H1 (cell line): ENCODE results near the gene ENAH. TPM values are rescaled to one million over a fixed set of nuclear protein-coding genes. Genes with fewer than 3 reads are reported as not detected.

ENCODE experiments used
- CTCF ChIA-PET: fragments of 300-600 bp; sonication (Branson Sonifier 250); formaldehyde crosslinking; loops from one replicate; lab custom pipeline; 2021; ENCODE audit not compliant: partially characterized antibody; lab: Charles Lee
- POLR2A ChIA-PET: fragments of 300-600 bp; sonication (Branson Sonifier 250); formaldehyde crosslinking; loops from one replicate; lab custom pipeline; 2021; ENCODE audit warnings: inconsistent platforms; ENCODE audit not compliant: partially characterized antibody; lab: Charles Lee
- DNase-seq, 2 experiments: peaks; one replicate each; pipeline versions ENCODE4 v3.0.0 to v3.0.0-alpha.2; 2010 to 2022; ENCODE audit warnings: low spot score in 2 of 2, low read depth in 1 of 2, mixed read lengths in 1 of 2
- FAIRE-seq: peaks from 2 replicates; lab custom pipeline; 2011; peaks lifted over from hg19 to GRCh38; lab: Jason Lieb, UNC
- H2AFZ ChIP-seq: 2 replicates; pipeline ENCODE4 v1.8.1; 2012; ENCODE audit warnings: low read length, inconsistent platforms
- H2AK5ac ChIP-seq: 2 replicates; pipeline ENCODE4 v1.6.1; 2013; ENCODE audit warnings: low read depth, low read length
- H2BK120ac ChIP-seq: replicated peaks from 2 replicates; pipeline ENCODE3; 2013; ENCODE audit warnings: low read depth, low read length, inconsistent platforms
- H2BK12ac ChIP-seq: 2 replicates; pipeline ENCODE4 v1.6.1; 2013; ENCODE audit warnings: low read depth, low read length
- H2BK15ac ChIP-seq: 2 replicates; pipeline ENCODE4 v1.6.1; 2013; ENCODE audit warnings: low read length
- H2BK20ac ChIP-seq: 2 replicates; pipeline ENCODE4 v1.6.1; 2013; ENCODE audit warnings: low read length
- H2BK5ac ChIP-seq: 2 replicates; pipeline ENCODE4 v1.6.1; 2013; ENCODE audit warnings: low read depth, low read length
- H3K14ac ChIP-seq: 2 replicates; pipeline ENCODE4 v1.6.1; 2013; ENCODE audit warnings: inconsistent platforms; ENCODE audit not compliant: insufficient read length
- H3K18ac ChIP-seq: 2 replicates; pipeline ENCODE4 v1.6.1; 2013; ENCODE audit warnings: low read length; ENCODE audit errors: extremely low read depth
- H3K23ac ChIP-seq: 2 replicates; pipeline ENCODE4 v1.6.1; 2013; ENCODE audit warnings: inconsistent platforms; ENCODE audit not compliant: insufficient read length
- H3K23me2 ChIP-seq: 2 replicates; pipeline ENCODE4 v1.6.1; 2013; ENCODE audit warnings: low read depth, low read length
- H3K27ac ChIP-seq: 2 replicates; pipeline ENCODE4 v1.6.1; 2011; ENCODE audit warnings: low read depth, low read length, inconsistent platforms
- H3K27me3 ChIP-seq, 4 experiments: replicated peaks in 1 of 4; 1 replicate in 1 of 4; 2 replicates in 3 of 4; pipeline versions ENCODE4 v1.6.1 to v1.8.1; 2011 to 2013; ENCODE audit warnings: low read length in 3 of 4, mild to moderate bottlenecking in 3 of 4, inconsistent platforms in 2 of 4, mixed read lengths in 2 of 4, moderate library complexity in 1 of 4; ENCODE audit not compliant: control insufficient read depth in 3 of 4, insufficient read depth in 3 of 4; ENCODE audit errors: extremely low read depth in 1 of 4
- H3K36me3 ChIP-seq, 4 experiments: 2 replicates each; pipeline versions ENCODE4 v1.6.1 to v1.8.1; 2011 to 2013; ENCODE audit warnings: mild to moderate bottlenecking in 4 of 4, low read length in 3 of 4, moderate library complexity in 2 of 4, control low read depth in 1 of 4, inconsistent platforms in 1 of 4; ENCODE audit not compliant: insufficient read depth in 4 of 4, control insufficient read depth in 2 of 4
- H3K4ac ChIP-seq: replicated peaks from 2 replicates; pipeline ENCODE3; 2013; ENCODE audit warnings: low read length, low read depth, mixed read lengths, inconsistent platforms; ENCODE audit not compliant: insufficient read length
- H3K4me1 ChIP-seq, 4 experiments: replicated peaks in 1 of 4; 1 replicate in 1 of 4; 2 replicates in 3 of 4; pipeline versions ENCODE4 v1.6.1 to v1.8.1; 2011 to 2013; ENCODE audit warnings: low read length in 3 of 4, inconsistent platforms in 2 of 4, mixed read lengths in 1 of 4; ENCODE audit not compliant: insufficient read depth in 4 of 4, control insufficient read depth in 3 of 4
- H3K4me2 ChIP-seq, 2 experiments: 2 replicates each; pipeline versions ENCODE4 v1.6.1 to v1.8.1; 2011 to 2013; ENCODE audit warnings: low read depth in 2 of 2, low read length in 2 of 2, control low read depth in 1 of 2, inconsistent platforms in 1 of 2, mild to moderate bottlenecking in 1 of 2; ENCODE audit not compliant: insufficient read depth in 1 of 2
- H3K4me3 ChIP-seq, 4 experiments: fragments of 200-600, 300-600 bp in 1 of 4; sonication (generic), shearing (Covaris generic), sonication (Bioruptor Twin) in 1 of 4; 2 replicates each; pipeline versions ENCODE4 v1.5.1 to v1.8.1; 2011 to 2016; ENCODE audit warnings: low read length in 4 of 4, low read depth in 3 of 4, control low read depth in 2 of 4, inconsistent platforms in 2 of 4, mild to moderate bottlenecking in 2 of 4, mixed read lengths in 1 of 4, moderate library complexity in 1 of 4; ENCODE audit not compliant: insufficient read depth in 2 of 4; ENCODE audit errors: extremely low read depth in 1 of 4
- H3K56ac ChIP-seq: replicated peaks from 2 replicates; pipeline ENCODE3; 2013; ENCODE audit warnings: low read depth, mild to moderate bottlenecking, mixed read lengths, low read length, inconsistent platforms; ENCODE audit not compliant: insufficient read length
- H3K79me1 ChIP-seq: 2 replicates; pipeline ENCODE4 v1.6.1; 2013; ENCODE audit warnings: low read depth, low read length, control low read depth
- H3K79me2 ChIP-seq, 2 experiments: 2 replicates each; pipeline versions ENCODE4 v1.6.1 to v1.8.1; 2012 to 2013; ENCODE audit warnings: low read length in 2 of 2, mild to moderate bottlenecking in 2 of 2, inconsistent platforms in 1 of 2; ENCODE audit not compliant: insufficient read depth in 2 of 2, control insufficient read depth in 1 of 2
- H3K9ac ChIP-seq, 4 experiments: replicated peaks in 1 of 4; 1 replicate in 1 of 4; 2 replicates in 3 of 4; pipeline versions ENCODE4 v1.6.1 to v1.8.1; 2011 to 2013; ENCODE audit warnings: low read depth in 3 of 4, low read length in 3 of 4, control low read depth in 2 of 4, mild to moderate bottlenecking in 2 of 4, moderate library complexity in 2 of 4, inconsistent platforms in 1 of 4; ENCODE audit errors: extremely low read depth in 1 of 4
- H3K9me3 ChIP-seq, 2 experiments: 2 replicates each; pipeline versions ENCODE4 v1.6.1 to v1.8.1; 2012 to 2013; ENCODE audit warnings: mild to moderate bottlenecking in 2 of 2, moderate library complexity in 2 of 2, control low read depth in 1 of 2, inconsistent platforms in 1 of 2, low read depth in 1 of 2, low read length in 1 of 2, mixed read lengths in 1 of 2; ENCODE audit not compliant: insufficient read depth in 2 of 2
- H4K20me1 ChIP-seq, 2 experiments: replicated peaks in 1 of 2; 2 replicates each; pipeline versions ENCODE3 to v1.8.1; 2011 to 2013; ENCODE audit warnings: inconsistent platforms in 2 of 2, low read length in 2 of 2, mild to moderate bottlenecking in 1 of 2; ENCODE audit not compliant: insufficient read depth in 2 of 2, control insufficient read depth in 1 of 2
- H4K5ac ChIP-seq: 2 replicates; pipeline ENCODE4 v1.6.1; 2013; ENCODE audit warnings: low read length, low read depth, mixed read lengths, inconsistent platforms; ENCODE audit not compliant: insufficient read length
- H4K8ac ChIP-seq: 2 replicates; pipeline ENCODE4 v1.8.0; 2013; ENCODE audit warnings: mild to moderate bottlenecking, moderate library complexity, low read length, inconsistent platforms; ENCODE audit not compliant: insufficient read depth; ENCODE audit errors: extremely low read depth
- H4K91ac ChIP-seq: replicated peaks from 2 replicates; pipeline ENCODE3; 2013; ENCODE audit warnings: low read length, mixed read lengths, inconsistent platforms; ENCODE audit not compliant: insufficient read length
- ATF3 ChIP-seq: IDR thresholded peaks from 2 replicates; pipeline ENCODE4 v1.6.1; 2011; ENCODE audit warnings: low read depth, mild to moderate bottlenecking, low read length; ENCODE audit not compliant: insufficient read depth
- CBX8 ChIP-seq: fragments of 300-800, 300-1000 bp; sonication (generic); IDR thresholded peaks from 2 replicates; pipeline ENCODE4 v1.7.1; 2016; ENCODE audit warnings: low read depth, low read length, borderline replicate concordance
- CHD2 ChIP-seq: IDR thresholded peaks from 2 replicates; pipeline ENCODE4 v1.6.1; 2012; ENCODE audit warnings: low read length, improper control_type of control experiment
- EGR1 ChIP-seq: IDR thresholded peaks from 2 replicates; pipeline ENCODE4 v1.6.1; 2011; ENCODE audit warnings: low read depth, low read length, borderline replicate concordance
- EZH2 ChIP-seq: fragments of 200-600 bp; sonication (generic); IDR thresholded peaks from 2 replicates; pipeline ENCODE4 v1.7.1; 2012; ENCODE audit warnings: low read depth, mild to moderate bottlenecking, moderate library complexity, low read length, inconsistent platforms; ENCODE audit not compliant: severe bottlenecking
- KDM1A ChIP-seq: fragments of 200-600, 300-600 bp; sonication (generic); IDR thresholded peaks from 2 replicates; pipeline ENCODE4 v1.7.1; 2016; ENCODE audit warnings: mild to moderate bottlenecking, low read length, borderline replicate concordance
- KDM4A ChIP-seq: IDR thresholded peaks from one replicate; pipeline ENCODE4 v1.7.1; 2012; ENCODE audit warnings: low read depth, mild to moderate bottlenecking, moderate library complexity, low read length, inconsistent platforms; ENCODE audit not compliant: severe bottlenecking
- KDM5A ChIP-seq: fragments of 200-600 bp; IDR thresholded peaks from 2 replicates; pipeline ENCODE4 v1.7.1; 2012; ENCODE audit warnings: mild to moderate bottlenecking, low read length, inconsistent platforms, mixed read lengths
- NRF1 ChIP-seq: IDR thresholded peaks from 2 replicates; pipeline ENCODE4 v1.6.1; 2011; ENCODE audit warnings: mild to moderate bottlenecking, low read depth, low read length, improper control_type of control experiment
- RNF2 ChIP-seq: fragments of 200-900, 300-1000 bp; sonication (generic); IDR thresholded peaks from 2 replicates; pipeline ENCODE4 v1.7.1; 2016; ENCODE audit warnings: borderline replicate concordance, low read depth, mild to moderate bottlenecking, antibody characterized with exemption, low read length; ENCODE audit not compliant: poor library complexity, severe bottlenecking; ENCODE audit errors: missing control alignments
- SP4 ChIP-seq: IDR thresholded peaks from 2 replicates; pipeline ENCODE4 v1.6.1; 2012; ENCODE audit warnings: low read length, inconsistent platforms
- TAF1 ChIP-seq: IDR thresholded peaks from 2 replicates; pipeline ENCODE4 v1.6.1; 2011; ENCODE audit warnings: mild to moderate bottlenecking, low read depth, low read length
- TEAD4 ChIP-seq: IDR thresholded peaks from 2 replicates; pipeline ENCODE4 v1.6.1; 2012; ENCODE audit warnings: low read depth, low read length, inconsistent platforms, mixed read lengths
- WGBS, 2 experiments: shearing (Covaris generic) in 1 of 2; methylation state at CpG; one replicate each; pipeline versions ENCODE4 v1.1.6 to v1.1.7; 2013 to 2015; ENCODE audit warnings: low lambda C conversion rate in 2 of 2, mixed read lengths in 2 of 2, inconsistent platforms in 1 of 2, low coverage in 1 of 2, missing lambda C conversion rate in 1 of 2; ENCODE audit not compliant: insufficient replicate concordance in 2 of 2, insufficient coverage in 1 of 2, insufficient read length in 1 of 2; ENCODE audit errors: extremely low coverage in 1 of 2, missing lambda C conversion rate in 1 of 2; 5-methylcytosine and 5-hydroxymethylcytosine counted together
- polyA plus RNA-seq, 7 experiments: library from polyadenylated mRNA; depleted of rRNA in 3 of 7; stranded (reverse) in 5 of 7; unstranded in 2 of 7; fragments of >200 nt in 5 of 7; fragments of 200-250 nt in 2 of 7; gene quantifications; 1 replicate in 5 of 7; 2 replicates in 1 of 7; 4 replicates in 1 of 7; pipeline versions ENCODE4 v1.2.1 to v1.2.3, GENCODE V29; 2011 to 2013; ENCODE audit warnings: missing spikeins in 2 of 7, mixed read lengths in 2 of 7
- total RNA-seq: library from RNA; stranded (reverse); fragmentation: NEBNext Ultra II Directional; extraction: Animal tissue kit (Norgen Biotek cat#: 25700); gene quantifications from 2 replicates; pipeline ENCODE4 v1.2.1, GENCODE V29; 2021

ENAH gene
- total and polyA plus RNA-seq, 2 of the 8 experiments (the other 6 are each of a cell fraction or from before 2014, with no cell fraction given), result 39.1 to 335 TPM

- Histone ChIP-seq H2AK5ac (no peak overlapping the region), H3K27ac (no peak overlapping the region), H4K5ac (no peak overlapping the region), H3K4me2 (no peak overlapping the region), H3K4ac (no peak overlapping the region), H4K20me1 (peaks cover 2 to 3% of the 10 kb centered on the region in 2 experiments), H3K27me3 (no peaks in the 10 kb centered on the region), H3K9ac (no peak overlapping the region), H4K91ac (no peak overlapping the region), H3K79me2 (peaks cover 0 to 13% of the 10 kb centered on the region in 2 experiments; a peak in 2 of 4 replicates), H3K18ac (no peak overlapping the region), H2BK15ac (no peak overlapping the region), H3K4me3 (no peak overlapping the region), H3K9me3 (no peaks in the 10 kb centered on the region), H2BK12ac (no peak overlapping the region), H3K23ac (no peak overlapping the region), H2BK5ac (no peak overlapping the region), H2BK120ac (no peak overlapping the region), H3K79me1 (no peaks in the 10 kb centered on the region), H2BK20ac (no peak overlapping the region), H3K56ac (no peak overlapping the region), H3K23me2 (no peaks in the 10 kb centered on the region), H3K4me1 (peaks cover 5 to 26% (median 17%) of the 10 kb centered on the region in 4 experiments; a peak in 5 of 7 replicates), H2AFZ (no peak overlapping the region), H3K14ac (no peak overlapping the region), H3K36me3 (peaks cover 0 to 51% (median 9%) of the 10 kb centered on the region in 4 experiments; a peak in 3 of 8 replicates), H4K8ac (no peak overlapping the region)
- WGBS, 2 experiments, result 84% methylated on average over 4 of the region's 4 CpGs; no CpG with 5 or more reads in 1 of the 2 experiments
- ChIA-PET CTCF (interaction anchor here (0.5 to 2.4 kb wide), 4 partner anchors 11 to 96 kb away, joined by 3 to 6 read pairs (median 3); no protein-coding TSS in a partner anchor), POLR2A (no interaction called here)
- DNase-seq (no peak), FAIRE-seq (no peak)
- TF ChIP-seq CHD2 (no peak), TAF1 (no peak), KDM5A (no peak), EZH2 (no peak), KDM1A (no peak), NRF1 (no peak), RNF2 (no peak), ATF3 (no peak), EGR1 (no peak), TEAD4 (no peak), CBX8 (no peak), SP4 (no peak), KDM4A (no peak)
Observed at GRCh38 chr1:225511828-225512381, 141.0 kb downstream of the ENAH start.
